Tibial nerve (tissue), 4 donors: ENCODE results near the gene CLCA2.

Source experiments
- EP300 ChIP-seq, 2 donors: sonication (generic); formaldehyde crosslinking; IDR thresholded peaks; one replicate each; pipeline ENCODE4 v1.6.1; 2017; ENCODE audit warnings: antibody characterized with exemption in 2 of 2, mild to moderate bottlenecking in 1 of 2
- TF ChIP-seq, protein P1 (sequence below), 5 experiments: fragments of 200-600 bp in 3 of 5; fragments of 450-650 bp in 2 of 5; sonication (generic) in 3 of 5; IDR thresholded peaks; one replicate each; pipeline ENCODE4 v1.5.1; 2016 to 2019; ENCODE audit warnings: antibody characterized with exemption in 5 of 5, mild to moderate bottlenecking in 3 of 5, moderate library complexity in 2 of 5

DNA sequence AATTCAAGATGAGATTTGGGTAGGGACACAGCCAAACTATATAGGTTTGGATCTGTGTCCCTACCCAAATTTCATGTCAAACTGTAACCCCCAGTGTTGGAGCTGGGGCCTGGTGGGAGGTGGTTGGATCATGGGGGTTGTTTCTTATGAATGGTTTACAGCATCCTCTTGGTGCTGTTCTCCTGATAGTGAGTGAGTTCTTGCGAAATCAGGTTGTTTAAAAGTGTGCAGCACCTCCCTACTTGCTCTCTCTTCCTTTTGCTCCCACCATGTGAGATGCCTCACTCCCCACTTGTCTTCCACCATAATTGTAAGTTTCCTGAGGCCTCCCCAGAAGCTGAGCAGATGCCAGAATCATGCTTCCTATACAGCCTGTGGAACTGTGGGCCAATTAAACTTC lies 45.2 kb upstream of the CLCA2 start:
- TF ChIP-seq EP300 (IDR thresholded peaks at IDR 0.05), result no peak
- TF ChIP-seq, protein P1, sequence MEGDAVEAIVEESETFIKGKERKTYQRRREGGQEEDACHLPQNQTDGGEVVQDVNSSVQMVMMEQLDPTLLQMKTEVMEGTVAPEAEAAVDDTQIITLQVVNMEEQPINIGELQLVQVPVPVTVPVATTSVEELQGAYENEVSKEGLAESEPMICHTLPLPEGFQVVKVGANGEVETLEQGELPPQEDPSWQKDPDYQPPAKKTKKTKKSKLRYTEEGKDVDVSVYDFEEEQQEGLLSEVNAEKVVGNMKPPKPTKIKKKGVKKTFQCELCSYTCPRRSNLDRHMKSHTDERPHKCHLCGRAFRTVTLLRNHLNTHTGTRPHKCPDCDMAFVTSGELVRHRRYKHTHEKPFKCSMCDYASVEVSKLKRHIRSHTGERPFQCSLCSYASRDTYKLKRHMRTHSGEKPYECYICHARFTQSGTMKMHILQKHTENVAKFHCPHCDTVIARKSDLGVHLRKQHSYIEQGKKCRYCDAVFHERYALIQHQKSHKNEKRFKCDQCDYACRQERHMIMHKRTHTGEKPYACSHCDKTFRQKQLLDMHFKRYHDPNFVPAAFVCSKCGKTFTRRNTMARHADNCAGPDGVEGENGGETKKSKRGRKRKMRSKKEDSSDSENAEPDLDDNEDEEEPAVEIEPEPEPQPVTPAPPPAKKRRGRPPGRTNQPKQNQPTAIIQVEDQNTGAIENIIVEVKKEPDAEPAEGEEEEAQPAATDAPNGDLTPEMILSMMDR (IDR thresholded peaks at IDR 0.05), result no peak
